GM12872 (cell line): ENCODE measurements around the gene HIVEP3.

ENCODE experiments used
- TF ChIP-seq, protein P1 (sequence below): IDR thresholded peaks from 3 replicates; pipeline ENCODE4 v1.5.1; 2011; ENCODE audit warnings: low read depth, mild to moderate bottlenecking, low read length, moderate library complexity; ENCODE audit not compliant: insufficient read depth

HIVEP3 gene

DNA sequence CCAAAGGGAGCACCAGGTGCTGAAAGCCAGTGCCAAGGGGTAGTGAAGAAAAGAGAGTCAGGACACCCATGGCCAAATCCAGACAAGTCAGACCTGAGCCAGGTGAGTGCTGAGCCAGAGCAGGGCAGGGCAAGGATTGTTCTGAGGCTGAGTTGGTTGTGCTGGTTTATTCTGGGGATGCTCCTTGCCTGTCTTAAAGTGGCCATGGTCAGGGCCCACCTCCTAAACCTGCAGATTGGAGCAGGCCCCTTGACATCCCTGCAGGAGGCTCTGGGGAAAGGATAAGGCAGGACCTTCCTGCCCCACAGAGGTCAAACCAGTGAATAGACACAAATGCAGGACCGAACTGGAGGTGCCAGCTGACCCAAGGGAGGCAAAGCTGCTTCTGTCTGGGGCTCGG is 138.4 kb downstream of the HIVEP3 start:
- TF ChIP-seq, protein P1, sequence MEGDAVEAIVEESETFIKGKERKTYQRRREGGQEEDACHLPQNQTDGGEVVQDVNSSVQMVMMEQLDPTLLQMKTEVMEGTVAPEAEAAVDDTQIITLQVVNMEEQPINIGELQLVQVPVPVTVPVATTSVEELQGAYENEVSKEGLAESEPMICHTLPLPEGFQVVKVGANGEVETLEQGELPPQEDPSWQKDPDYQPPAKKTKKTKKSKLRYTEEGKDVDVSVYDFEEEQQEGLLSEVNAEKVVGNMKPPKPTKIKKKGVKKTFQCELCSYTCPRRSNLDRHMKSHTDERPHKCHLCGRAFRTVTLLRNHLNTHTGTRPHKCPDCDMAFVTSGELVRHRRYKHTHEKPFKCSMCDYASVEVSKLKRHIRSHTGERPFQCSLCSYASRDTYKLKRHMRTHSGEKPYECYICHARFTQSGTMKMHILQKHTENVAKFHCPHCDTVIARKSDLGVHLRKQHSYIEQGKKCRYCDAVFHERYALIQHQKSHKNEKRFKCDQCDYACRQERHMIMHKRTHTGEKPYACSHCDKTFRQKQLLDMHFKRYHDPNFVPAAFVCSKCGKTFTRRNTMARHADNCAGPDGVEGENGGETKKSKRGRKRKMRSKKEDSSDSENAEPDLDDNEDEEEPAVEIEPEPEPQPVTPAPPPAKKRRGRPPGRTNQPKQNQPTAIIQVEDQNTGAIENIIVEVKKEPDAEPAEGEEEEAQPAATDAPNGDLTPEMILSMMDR: no peak

DNA sequence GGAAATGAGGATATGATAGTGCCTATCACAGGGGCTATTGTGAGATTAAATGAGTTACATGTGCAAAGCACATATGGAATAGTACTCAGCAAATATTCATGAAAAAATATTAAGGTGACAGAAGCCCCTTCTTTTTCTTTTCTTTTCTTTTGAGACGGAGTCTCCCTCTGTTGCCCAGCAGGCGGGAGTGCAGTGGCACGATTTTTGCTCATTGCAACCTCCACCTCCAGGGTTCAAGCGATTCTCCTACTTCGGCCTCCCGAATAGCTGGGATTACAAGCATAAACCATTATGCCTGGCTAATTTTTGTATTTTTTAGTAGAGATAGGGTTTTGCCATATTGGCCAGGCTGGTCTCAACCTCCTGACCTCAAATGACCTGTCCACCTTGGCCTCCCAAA is 139.4 kb downstream of the HIVEP3 start:
- TF ChIP-seq, protein P1: 0 out of 3 replicates have a peak, but pooled peaks have one; percentile 12

DNA sequence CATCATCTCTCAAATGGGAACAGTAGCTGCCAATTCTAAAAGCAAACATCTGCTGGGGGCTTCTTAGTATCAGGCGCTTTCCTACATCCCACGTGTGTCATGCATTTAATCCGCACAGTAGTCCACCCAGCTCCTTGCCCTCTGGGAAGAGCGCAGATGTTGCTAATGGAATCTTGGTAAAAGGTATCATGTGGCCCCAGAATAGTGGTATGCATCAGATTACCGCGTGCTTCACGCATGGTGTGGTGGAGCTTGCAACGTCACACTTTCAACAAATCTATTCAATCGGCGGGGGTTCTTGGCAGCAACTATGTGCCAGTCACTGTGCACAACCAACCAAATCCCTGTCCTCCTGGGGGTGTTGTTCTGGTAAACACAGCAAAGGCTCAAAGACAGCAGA is 141.0 kb downstream of the HIVEP3 start:
- TF ChIP-seq, protein P1: no peak

DNA sequence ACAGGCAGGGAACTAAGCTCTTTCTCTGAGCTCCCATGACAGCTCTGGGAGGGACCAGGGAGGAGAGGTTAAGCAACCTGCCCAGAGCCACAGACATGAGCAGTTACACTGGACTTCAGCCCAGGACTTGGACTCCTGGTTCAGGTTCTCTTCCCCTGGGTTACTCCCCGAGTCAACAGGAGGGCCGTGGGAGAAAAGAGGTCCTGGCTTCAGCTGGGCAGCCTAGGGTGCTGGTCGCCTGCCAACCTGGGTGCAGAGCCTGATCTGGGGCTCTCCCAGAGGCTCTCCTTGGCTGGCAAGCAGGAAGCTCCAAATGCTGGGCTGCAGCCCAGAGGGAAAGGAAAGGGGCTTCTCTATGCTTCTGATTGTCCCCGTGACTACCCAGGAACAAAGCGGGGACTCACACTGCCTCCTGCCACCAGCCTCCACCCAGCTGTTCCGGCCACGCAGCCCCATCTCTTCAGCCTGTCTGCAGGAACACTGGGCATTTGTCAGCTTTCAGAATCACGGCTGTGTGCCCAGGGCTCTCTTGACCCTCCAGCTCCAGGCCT is 141.8 kb downstream of the HIVEP3 start:
- TF ChIP-seq, protein P1: no peak

DNA sequence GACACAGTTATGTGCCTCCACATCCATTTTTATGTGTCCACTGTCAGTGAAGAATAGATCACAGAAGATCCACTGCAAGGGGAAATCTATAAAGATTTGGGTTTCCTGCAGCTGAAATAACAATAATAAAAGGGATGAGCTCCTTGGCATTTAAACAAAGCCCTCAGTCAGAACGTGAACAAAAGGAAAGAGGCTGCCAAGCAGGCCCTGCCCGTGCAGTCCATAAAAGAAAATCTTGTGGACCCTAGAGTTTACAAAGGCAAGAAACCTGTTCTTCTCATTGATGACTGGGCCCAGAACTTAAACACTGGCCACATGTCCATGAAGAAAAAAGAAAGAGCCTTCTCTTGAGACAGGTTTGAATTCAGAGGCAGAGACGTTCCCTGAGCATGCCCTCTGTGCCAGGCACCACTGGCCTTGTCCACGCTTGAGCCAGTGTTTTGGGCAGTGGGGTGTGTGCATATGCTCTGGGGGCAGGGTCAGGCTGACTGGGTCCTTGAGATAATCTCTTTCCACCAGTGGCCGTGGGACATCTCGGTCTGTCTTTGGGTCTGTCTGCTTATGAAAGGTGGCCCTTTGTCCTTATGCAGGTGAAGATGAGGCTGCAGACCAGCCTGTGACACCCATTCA is 142.7 kb downstream of the HIVEP3 start:
- TF ChIP-seq, protein P1: no peak

DNA sequence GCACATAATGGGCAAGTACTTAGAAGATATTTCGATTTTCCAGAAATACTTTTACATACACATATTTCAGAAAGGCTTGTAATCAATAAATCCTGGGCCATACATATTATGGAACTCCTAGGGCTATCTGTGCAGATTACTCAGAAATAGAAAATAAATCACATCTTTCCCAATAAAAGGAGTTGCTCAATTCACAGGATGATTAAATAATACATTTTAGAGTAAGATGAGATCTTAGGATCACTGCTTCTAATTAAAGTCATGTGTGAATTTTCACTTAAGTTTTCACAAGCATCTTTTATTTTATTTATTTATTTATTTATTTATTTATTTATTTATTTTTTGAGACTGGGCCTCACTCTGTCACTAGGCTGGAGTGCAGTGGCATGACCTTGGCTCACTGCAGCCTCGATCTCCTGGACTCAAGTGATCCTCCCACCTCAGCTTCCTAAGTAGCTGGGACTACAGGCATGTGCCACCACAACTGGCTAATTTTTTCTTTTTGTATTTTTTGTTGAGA is 144.2 kb downstream of the HIVEP3 start:
- TF ChIP-seq, protein P1: no peak

DNA sequence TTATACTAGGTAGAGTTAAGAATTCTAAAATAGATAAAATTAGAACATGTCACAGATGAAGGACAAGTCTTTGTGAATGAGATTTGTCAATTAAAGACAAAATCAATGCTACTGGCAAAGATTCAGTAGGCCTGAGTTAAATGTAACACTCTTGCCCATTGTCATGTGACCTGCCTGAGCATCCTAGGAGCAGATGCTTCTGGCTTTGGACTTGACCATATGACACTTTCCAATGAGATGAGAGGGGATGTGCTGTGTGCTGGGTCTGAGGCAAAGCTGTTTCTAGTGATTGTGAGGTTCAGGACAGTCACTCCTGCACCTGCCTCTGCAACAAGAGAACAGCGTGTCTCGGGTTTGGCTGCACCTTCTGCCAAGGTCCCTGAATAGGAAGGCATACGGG is 144.9 kb downstream of the HIVEP3 start:
- TF ChIP-seq, protein P1: no peak
